SK-N-SH (cell line): Measurements from ENCODE around the gene CLEC4G.

ENCODE experiments used
- ELF1 ChIP-seq: IDR thresholded peaks from 2 replicates; pipeline ENCODE4 v1.4.0; 2012
- EZH2phosphoT487 ChIP-seq: fragments of 200-600 bp; sonication (generic); IDR thresholded peaks from 2 replicates; pipeline ENCODE4 v1.6.1; 2017; ENCODE audit warnings: low read depth, mixed run types, mild to moderate bottlenecking, antibody characterized with exemption, moderate library complexity, borderline replicate concordance
- GABPA ChIP-seq: IDR thresholded peaks from 2 replicates; pipeline ENCODE4 v1.4.0; 2012; ENCODE audit warnings: low read depth, mild to moderate bottlenecking
- GATA2 ChIP-seq: sonication (generic); formaldehyde crosslinking; IDR thresholded peaks from 2 replicates; pipeline ENCODE4 v1.5.0; 2020; ENCODE audit warnings: mild to moderate bottlenecking, missing genetic modification reagents
- JUND ChIP-seq: IDR thresholded peaks from 2 replicates; pipeline ENCODE4 v1.4.0; 2012
- POLR2AphosphoS5 ChIP-seq: IDR thresholded peaks from 2 replicates; pipeline ENCODE4 v1.6.1; 2012; ENCODE audit warnings: low read depth, low read length
- TAF1 ChIP-seq: IDR thresholded peaks from 2 replicates; pipeline ENCODE4 v1.6.1; 2012; ENCODE audit warnings: low read depth, mild to moderate bottlenecking, low read length, moderate library complexity, borderline replicate concordance
- TCF12 ChIP-seq: IDR thresholded peaks from 2 replicates; pipeline ENCODE4 v1.4.0; 2012
- TEAD4 ChIP-seq: IDR thresholded peaks from 2 replicates; pipeline ENCODE4 v1.4.0; 2012; ENCODE audit warnings: mild to moderate bottlenecking, borderline replicate concordance; ENCODE audit not compliant: insufficient read depth
- YY1 ChIP-seq: IDR thresholded peaks from 2 replicates; pipeline ENCODE4 v1.4.0; 2012; ENCODE audit warnings: low read depth, mild to moderate bottlenecking
- TF ChIP-seq, protein P1 (sequence below): fragments of 200-600 bp; sonication (generic); IDR thresholded peaks from 2 replicates; pipeline ENCODE4 v1.6.1; 2017; ENCODE audit warnings: antibody characterized with exemption, mild to moderate bottlenecking, moderate library complexity

DNA sequence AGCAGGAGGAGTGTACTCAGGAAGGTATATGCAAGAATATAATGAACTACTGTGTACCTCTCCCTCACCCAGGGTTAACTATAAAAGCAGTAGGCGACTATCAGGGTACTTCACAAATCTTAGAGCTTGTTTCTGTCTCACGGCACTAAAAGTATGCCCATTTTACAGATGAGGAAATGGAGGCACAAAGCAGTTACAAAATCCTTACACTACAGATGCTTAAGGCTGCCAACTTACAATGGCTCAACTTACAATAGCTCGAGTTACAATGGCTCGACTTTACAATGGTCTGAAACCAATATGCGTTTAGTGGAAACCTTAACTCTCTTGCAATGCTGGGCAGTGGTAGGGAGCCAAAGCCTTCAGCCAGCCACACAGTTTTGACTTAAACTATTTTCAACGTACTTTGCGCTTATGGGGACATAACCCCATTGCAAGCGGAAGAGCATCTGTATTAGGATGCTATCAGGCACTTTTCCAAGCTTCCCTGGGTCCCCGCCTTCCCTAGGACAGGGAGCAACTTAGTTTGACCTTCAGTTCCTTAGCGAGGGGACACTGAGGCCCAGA is 34.1 kb downstream of the CLEC4G start:
- TF ChIP-seq, protein P1, sequence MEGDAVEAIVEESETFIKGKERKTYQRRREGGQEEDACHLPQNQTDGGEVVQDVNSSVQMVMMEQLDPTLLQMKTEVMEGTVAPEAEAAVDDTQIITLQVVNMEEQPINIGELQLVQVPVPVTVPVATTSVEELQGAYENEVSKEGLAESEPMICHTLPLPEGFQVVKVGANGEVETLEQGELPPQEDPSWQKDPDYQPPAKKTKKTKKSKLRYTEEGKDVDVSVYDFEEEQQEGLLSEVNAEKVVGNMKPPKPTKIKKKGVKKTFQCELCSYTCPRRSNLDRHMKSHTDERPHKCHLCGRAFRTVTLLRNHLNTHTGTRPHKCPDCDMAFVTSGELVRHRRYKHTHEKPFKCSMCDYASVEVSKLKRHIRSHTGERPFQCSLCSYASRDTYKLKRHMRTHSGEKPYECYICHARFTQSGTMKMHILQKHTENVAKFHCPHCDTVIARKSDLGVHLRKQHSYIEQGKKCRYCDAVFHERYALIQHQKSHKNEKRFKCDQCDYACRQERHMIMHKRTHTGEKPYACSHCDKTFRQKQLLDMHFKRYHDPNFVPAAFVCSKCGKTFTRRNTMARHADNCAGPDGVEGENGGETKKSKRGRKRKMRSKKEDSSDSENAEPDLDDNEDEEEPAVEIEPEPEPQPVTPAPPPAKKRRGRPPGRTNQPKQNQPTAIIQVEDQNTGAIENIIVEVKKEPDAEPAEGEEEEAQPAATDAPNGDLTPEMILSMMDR = no peak
- no peak for TF ChIP-seq TAF1
- no peak for TF ChIP-seq YY1
- TF ChIP-seq JUND = no peak
- TF ChIP-seq TCF12 = no peak
- TF ChIP-seq ELF1 = no peak
- no peak for TF ChIP-seq GATA2 (CRISPR knock-in tag)
- no peak for TF ChIP-seq EZH2phosphoT487
- no peak for TF ChIP-seq POLR2AphosphoS5
- no peak for TF ChIP-seq GABPA
- TF ChIP-seq TEAD4 = no peak
